ENCODE results near the gene ZNF211.

Gene ZNF211

DNA sequence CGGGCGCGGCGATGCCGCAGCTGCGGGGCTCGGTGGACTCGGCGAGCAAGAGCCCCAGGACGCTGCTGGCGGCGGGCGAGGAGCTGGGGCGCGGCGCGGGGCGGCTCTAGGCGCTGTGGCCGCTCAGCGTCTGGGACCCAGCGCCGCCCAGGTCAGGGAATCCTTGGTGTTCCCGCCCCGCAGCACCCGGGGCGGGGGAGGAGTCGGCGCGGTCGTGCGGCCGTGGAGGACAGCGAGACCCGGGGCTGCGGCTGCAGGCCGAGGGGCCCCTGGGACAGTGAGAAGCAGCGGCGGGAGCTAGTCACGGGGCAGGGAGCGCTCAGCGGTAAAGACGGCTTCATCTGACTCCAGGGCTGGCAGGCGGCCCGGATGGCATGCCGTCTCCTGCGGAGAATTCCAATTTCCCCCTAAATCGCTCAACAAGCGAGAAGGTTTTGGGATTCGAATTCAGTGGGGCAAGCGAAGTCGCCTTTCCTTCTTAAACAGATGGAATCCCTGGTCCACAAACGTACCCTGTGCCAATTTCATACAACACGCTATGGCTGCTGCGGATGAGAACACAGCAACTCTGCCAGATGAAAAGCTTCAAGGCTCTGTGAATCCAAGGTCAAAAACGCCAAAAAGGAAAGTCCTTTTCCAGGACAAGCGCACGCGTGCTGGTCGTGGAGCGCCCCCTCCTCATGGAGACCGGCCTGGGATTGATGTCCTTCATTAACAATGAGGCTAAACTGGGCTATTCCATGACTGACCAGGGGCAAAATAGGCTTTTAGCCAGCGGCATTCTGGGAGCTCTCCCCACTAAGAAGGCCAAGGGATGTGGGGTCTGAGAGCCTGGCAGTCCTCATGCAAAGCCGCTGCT is 31.5 kb downstream of the ZNF211 start:
- no peak for DNase-seq

GRCh38 chr19:57665261-57665806 is 32.4 kb downstream of the ZNF211 start:
- no peak for DNase-seq

- DNase-seq = no peak
Observed at GRCh38 chr19:57667228-57667627, 34.3 kb downstream of the ZNF211 start.

GRCh38 chr19:57668635-57669034 is 35.7 kb downstream of the ZNF211 start, which contains the start of gene ZSCAN4:
Gene ZSCAN4, plus strand, starts transcription at chr19:57668935. Its CDS starts 7,211 bp downstream, at chr19:57676146.
- DNase-seq = no peak

- no peak for DNase-seq
Observed at GRCh38 chr19:57671124-57671895, 38.3 kb downstream of the ZNF211 start.

DNA sequence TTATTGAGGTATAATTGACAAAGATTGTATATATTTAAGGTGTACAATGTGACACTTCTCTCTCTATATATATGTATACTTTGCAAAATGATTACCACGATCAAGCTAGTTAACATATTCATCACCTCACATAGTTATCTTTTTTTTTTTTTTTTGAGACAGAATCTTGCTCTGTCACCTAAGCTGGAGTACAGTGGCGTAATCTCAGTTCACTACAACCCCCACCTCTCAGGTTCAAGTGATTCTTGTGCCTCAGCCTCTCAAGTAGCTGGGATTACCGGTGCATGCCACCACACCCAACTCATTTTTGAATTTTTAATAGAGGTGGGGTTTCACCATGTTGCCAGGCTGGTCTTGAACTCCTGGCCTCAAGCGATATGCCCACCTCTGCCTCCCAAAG is 39.5 kb downstream of the ZNF211 start:
- DNase-seq = no peak

DNA sequence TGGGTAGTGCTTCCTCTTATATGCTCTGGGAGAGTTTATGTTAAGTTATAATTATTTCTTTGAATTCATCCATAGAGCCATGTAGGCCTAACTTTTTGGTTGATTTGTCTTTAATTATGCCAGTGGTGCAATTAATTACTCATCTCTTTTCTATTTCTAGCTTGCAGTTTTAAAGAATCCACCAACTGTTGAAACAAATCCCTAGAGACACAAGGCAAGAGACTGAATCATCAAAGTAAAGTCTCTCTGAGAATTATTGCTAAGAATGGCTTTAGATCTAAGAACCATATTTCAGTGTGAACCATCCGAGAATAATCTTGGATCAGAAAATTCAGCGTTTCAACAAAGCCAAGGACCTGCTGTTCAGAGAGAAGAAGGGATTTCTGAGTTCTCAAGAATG is 42.9 kb downstream of the ZNF211 start:
- DNase-seq = no peak

DNA sequence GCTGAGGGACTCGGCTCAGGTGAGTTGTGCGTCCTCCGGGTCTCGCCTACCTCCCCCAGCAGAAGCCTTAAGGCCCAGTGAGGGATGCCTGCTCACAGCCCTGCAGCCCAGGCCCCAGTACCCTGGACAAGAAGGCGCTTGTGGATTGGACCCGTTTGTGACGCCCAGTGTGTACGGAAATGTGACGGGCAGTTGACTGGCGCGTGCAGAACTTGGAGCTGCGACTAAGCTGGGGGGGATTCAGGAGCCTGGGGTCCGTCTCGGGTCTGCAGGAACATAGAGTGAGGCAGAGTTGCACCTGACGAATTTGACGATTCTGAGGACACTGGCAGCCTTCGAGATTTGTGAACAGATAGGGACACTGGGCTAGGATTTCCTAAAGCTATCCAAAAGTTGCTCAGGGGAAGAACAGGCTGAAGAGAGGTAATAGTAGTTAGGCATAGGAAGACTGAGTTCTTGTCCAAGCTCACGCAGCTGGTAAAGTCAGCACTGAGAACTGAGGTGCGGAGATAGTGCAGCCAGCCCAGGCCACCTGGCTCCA is 49.3 kb downstream of the ZNF211 start:
- no peak for DNase-seq

- no peak for DNase-seq
Observed at GRCh38 chr19:57686727-57687126, 53.8 kb downstream of the ZNF211 start.

GRCh38 chr19:57687363-57688010 is 54.5 kb downstream of the ZNF211 start:
- DNase-seq = no peak

DNA sequence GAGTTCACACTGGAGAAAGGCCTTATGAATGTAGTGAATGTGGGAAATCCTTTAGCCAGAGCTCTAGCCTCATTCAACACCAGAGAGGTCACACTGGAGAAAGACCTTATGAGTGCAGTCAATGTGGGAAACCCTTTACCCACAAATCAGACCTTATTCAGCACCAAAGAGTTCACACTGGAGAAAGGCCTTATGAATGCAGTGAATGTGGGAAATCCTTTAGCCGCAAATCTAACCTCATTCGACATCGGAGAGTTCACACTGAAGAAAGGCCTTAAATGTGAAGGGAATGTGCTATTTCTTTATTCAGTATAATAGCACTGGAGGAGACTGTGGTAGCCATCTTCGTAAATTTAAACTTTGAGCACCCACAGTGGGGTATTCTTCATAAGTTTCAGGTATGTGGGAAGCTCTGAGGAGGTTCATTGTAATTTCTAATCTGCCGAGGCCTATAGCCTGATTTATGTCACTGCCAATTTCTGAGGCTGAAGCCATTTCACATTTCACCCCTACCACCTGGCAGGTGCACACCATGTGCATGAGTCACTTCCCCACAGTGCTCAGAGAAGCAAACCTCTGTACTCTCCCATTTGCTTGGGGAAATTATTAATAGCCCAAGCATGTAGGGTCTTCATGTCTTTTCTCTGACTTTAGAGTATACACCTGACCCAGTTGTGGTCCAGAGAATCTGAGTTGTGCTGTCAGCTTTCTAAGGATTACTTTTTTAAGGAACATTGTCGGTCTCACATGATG is 55.2 kb downstream of the ZNF211 start:
- DNase-seq = no peak

DNA sequence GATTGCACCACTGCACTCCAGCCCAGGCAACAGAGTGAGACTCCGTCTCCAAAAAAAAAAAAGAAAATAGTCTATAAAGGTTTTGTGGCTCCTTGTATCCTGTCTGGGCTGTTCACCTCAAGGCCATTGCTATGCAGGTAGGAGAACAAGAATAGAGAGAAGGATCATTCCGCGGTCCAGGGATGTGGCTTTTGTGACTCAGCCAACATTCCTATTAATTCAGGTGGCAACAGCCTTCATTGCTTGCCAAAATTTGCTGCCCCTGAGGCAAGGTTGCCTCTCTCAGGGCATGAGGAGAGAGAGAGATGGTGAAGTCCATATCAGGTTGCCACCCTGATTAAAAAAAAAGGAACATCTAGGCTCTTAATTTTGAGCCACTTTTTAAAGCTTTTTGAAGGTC is 56.8 kb downstream of the ZNF211 start:
- no peak for DNase-seq
